CD4-positive, alpha-beta T cell treated with Interleukin-4 for 1 hour (primary cell): ENCODE results near the gene TTC34.
"Not testable (repeated sequence)": the region's sequence is repeated elsewhere in the genome, so short reads cannot be mapped to it uniquely, and the experiment has no call there.

Experiments
- DNase-seq, 2 donors: peaks; one replicate each; pipeline ENCODE4 v3.0.0-alpha.2; 2020 to 2022

TTC34 gene

GRCh38 chr1:2655598-2656434 lies 145.7 kb downstream of the TTC34 start:
- peak in 1 of 2 donors; percentile 19 for DNase-seq

DNA sequence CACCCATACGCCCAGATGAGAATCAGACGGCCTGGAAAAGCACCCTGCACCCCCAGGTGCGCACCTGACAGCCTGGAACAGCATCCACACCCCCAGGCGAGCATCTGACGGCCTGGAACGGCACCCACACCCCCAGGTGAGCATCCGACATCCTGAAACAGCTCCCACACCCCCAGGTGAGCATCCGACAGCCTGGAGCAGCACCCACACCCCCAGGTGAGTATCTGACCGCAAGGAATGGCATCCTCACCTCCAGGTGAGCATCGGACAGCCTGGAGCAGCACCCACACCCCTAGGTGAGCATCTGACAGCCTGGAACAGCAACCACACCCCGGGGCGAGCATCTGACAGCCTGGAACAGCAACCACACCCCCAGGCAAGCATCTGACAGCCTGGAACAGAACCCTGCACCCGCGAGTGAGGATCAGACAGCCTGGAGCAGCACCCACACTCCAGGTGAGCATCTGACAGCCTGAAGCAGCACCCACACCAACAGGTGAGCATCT lies 147.0 kb downstream of the TTC34 start:
- peak in 1 of 2 donors; percentile 21 for DNase-seq

DNA sequence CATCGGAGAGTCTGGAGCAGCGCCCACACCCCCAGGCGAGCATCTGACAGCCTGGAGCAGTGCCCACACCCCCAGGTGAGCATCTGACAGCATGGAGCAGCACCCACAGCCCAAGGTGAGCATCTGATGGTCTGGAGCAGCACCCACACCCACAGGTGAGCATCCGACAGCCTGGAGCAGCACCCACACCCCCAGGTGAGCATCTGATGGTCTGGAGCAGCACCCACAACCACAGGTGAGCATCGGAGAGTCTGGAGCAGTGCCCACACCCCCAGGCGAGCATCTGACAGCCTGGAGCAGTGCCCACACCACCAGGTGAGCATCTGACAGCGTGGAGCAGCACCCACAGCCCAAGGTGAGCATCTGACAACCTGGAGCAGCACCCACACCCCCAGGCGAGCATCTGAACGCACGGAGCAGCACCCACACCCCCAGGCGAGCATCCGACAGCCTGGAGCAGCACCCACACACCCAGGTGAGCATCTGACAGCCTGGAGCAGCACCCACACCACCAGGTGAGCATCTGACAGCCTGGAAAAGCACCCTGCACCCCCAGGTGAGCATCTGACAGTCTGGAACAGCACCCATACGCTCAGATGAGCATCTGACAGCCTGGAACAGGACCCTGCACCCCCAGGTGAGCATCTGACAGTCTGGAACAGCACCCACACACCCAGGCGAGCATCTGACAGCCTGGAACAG lies 147.6 kb downstream of the TTC34 start:
- peak in 1 of 2 donors; percentile 53 for DNase-seq

- peak in 1 of 2 donors; percentile 38 for DNase-seq
Observed at GRCh38 chr1:2652926-2653571, 148.4 kb downstream of the TTC34 start.

- DNase-seq, result not testable (repeated sequence)
Observed at GRCh38 chr1:2652152-2652925, 149.2 kb downstream of the TTC34 start.

- no peak for DNase-seq
Observed at GRCh38 chr1:2650967-2651645, 150.4 kb downstream of the TTC34 start.

GRCh38 chr1:2646837-2647236 lies 154.7 kb downstream of the TTC34 start:
- DNase-seq, result no peak

DNA sequence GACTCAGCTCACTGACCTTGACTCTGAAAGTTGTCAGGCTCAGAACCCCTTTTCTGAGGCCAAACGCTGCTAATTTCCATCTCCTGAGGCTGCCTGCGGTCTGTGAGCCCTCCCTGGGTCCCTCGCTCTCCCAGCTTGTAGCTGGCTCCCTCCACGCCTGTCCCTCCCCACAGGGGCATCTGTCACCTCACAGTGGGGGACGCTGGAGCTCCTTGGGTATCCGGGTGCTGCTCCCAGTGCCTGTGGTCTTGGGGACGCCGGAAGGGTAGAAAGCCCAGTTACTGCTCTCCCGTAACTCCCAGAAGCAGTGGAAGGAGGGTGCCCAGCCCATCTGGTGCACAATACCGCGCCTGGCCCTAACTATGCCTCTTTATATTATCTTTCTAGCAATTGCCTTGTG lies 155.7 kb downstream of the TTC34 start:
- DNase-seq, result no peak

GRCh38 chr1:2645143-2645542 lies 156.3 kb downstream of the TTC34 start:
- no peak for DNase-seq

DNA sequence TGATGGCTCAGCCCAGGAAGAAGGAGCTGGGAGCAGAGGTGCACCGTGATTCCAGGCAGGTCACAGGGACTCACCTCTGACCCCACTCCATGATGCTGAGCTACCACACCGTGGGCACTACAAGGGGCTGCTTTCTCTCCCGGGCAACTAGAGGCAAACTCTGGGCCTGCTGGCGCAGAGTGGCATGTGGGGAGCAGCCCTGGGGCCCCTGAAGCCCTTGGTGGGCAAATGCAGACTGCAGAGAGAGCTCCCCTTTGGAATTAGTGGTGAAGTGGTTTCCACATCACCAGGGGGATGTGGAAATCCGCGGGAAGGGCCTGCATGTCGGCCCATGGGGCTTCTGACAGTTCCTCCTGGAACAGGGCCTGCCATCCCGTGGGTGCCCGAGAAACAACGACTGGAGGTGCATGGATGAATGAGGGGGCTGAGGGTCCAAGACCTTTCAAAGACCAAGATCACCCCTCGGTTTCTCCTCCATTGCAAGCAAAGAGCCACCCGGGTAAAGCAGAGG lies 156.8 kb downstream of the TTC34 start:
- no peak for DNase-seq

GRCh38 chr1:2644171-2644570 lies 157.3 kb downstream of the TTC34 start:
- DNase-seq, result no peak

DNA sequence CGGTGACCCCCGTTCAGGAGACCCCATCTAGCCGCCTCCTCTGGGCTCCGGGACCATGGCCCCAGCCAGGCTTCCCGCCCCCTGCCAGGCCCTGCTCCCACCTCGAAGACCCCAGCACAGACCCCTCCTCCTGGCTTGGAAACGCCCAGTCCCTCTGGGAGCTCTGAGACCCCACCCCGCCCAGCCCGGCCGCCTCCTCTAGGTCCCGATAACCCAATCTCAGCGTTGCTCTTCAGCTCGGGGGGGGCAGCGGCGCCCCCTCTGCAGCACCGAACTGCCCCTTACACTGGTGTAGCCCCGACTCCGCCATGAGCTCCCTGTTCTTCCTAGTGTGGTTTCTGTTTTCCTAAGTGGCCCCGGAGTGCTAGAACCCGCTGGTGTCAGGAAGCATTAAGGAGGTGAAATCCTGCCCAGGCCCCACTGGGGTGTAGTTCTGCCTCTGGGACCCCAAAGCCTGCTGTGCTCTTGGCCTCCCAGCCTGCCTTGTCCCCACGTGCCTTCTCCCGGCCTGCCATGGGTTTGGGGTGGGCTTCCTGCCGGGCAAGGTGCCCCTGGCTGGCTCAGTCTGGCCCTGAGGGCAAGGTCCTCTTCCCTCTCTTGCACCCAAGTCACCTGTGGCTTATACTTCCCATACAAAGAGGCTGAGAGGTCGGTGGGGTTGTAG lies 157.9 kb downstream of the TTC34 start:
- no peak for DNase-seq

- peak; percentile 95 for DNase-seq
Observed at GRCh38 chr1:2642560-2643413, 158.7 kb downstream of the TTC34 start.

DNA sequence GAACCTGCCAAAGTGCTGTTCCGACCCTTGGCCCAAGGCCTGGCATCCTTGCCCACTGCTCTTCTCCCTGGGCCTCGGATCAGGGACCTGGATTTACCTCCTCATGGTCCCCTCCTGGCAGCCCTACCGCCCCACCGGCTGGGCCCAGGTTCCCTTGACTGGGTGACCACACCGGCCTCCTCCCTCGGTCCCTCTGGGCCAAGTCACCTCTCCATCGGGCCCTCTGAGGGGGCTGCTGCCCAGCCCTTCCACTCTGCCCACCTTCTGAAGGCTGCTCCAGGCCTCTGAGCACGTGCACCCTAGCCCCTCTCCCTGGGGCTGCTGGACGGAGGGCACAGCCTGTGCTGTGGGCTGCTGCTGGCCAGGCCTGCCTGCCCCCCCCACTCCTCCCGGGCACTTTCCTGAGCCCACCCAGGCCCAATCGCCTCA lies 159.3 kb downstream of the TTC34 start:
- no peak for DNase-seq

DNA sequence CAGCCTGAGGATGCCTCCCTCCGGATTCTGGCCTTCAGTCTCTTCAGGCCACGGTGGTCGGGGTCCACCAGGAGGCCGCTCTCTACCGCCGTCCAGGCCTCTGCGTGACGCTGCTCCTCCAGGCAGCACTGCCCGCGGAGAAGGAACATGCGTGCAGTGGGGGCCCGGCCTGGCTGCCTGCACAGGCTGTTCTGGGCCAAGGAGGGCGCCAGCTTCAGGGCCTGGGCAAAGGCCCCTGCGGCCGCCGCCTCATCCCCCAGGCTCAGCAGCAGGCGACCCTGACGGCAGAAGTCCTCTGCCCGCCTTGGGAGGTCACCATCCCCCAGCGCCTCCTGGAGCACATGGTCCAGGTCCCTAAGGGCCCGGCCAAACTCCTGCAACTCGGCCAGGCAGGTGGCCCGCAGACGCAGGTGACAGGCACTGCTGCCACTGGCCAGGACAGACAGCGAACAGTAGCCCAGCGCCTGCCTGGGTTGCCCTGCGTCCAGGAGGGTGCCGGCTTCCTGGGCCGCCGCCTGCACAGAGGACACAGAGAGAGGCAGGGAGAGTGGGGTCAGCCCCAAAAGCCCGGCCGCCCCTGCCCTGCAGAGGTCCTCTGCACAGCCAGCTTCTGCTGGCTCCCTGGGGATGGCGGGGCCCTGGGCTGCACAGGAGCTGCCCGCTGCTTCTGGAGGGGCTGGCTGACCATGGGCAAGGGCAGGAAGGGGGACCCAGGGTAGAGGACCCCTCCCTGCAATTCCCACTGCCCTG lies 159.9 kb downstream of the TTC34 start:
- DNase-seq, result no peak

DNA sequence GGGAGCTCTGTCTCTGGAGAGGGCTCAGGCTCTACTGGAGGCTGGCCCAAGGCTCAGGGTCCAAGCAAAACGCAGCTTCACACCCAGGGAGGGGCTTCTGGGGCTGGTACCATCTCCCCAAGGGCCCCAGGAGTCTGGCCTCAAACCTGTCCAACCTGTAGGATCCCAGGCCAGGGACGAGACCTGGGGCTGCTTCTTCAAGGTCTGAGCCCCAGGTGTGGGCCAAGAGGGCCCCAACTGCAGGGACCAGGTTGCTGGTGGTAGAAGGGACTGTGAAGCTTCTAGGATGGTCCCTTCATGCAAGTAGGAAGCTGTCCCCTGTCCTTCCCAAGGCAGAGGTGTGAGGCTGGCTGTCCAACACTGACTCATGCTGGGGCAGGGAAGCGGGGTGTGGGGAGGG lies 160.9 kb downstream of the TTC34 start:
- DNase-seq, result no peak

GRCh38 chr1:2639607-2640521 lies 161.6 kb downstream of the TTC34 start:
- DNase-seq, result no peak

GRCh38 chr1:2639203-2639602 lies 162.3 kb downstream of the TTC34 start:
- DNase-seq, result no peak
